HG02763 (cell line): ENCODE data around the gene ATP5PB.
A peak's percentile ranks its signal among the peaks of the same experiment; 100 is the strongest.

ENCODE experiments used
- ATAC-seq: cut with Tn5 transposase; IDR thresholded peaks from one replicate; pipeline ENCODE4 v1.9.1; 2021; ENCODE audit warnings: mild to moderate bottlenecking, moderate library complexity; ENCODE audit not compliant: unreplicated experiment

ATP5PB gene

DNA sequence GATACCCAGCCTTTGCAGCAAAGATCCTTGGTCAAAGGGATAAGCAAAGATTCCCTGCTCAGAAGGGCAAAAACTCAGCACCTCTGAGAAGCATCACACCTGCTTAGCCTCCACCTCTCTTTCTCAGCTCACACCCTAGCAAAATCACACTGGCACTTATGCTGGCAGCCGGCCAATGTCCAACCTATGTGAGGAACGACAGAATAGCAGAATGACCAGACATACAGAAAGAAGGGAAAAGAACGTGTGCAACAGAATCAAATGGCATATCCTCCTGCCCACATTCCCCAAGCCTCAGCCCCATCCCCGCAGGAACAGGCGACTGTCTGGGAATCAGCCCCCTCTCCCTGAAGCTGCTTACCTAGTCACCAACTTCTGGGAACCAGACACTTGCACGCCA is 54.8 kb downstream of the ATP5PB start:
- no peak for ATAC-seq

DNA sequence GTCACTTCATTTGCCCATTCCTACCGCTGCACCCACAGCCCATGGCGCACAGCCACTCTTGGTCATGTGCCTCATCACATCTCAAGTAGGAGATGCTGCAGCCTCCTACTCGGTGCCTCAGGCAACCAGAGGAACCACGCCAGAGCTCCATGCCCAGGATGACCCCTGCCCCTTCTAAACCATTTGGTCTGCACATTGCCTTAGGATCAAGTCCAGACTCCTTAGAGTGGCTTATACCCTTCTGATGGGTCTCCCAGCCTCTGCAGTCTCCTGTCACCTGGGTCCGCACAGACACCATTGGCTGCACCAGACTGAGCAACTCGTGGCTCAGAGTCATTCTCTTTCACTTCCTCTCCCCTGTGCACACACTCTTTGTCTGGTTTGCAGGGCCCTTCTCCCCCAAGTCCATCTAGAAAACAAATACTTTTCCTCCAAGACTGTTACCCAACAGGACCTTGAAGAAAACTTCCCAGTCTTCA is 56.4 kb downstream of the ATP5PB start:
- peak; percentile 68 for ATAC-seq

DNA sequence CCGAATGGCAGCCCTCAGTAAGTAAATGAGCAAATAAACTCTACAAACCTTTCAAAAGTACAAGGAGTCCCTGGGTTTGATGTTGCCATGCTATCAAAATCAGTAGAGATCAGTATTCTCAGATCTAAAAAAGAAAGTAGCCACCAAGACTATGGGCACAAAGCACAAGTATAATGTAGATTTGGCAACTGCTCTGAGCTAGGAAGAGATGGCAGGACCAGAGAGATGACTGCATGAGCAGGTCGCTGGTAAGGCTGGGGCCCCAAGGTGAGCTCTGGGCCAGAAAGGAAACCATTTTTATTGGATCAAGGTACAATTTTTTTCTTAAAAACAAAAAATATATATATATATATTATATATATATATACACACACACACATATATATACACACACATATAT is 57.3 kb downstream of the ATP5PB start:
- ATAC-seq, result no peak

DNA sequence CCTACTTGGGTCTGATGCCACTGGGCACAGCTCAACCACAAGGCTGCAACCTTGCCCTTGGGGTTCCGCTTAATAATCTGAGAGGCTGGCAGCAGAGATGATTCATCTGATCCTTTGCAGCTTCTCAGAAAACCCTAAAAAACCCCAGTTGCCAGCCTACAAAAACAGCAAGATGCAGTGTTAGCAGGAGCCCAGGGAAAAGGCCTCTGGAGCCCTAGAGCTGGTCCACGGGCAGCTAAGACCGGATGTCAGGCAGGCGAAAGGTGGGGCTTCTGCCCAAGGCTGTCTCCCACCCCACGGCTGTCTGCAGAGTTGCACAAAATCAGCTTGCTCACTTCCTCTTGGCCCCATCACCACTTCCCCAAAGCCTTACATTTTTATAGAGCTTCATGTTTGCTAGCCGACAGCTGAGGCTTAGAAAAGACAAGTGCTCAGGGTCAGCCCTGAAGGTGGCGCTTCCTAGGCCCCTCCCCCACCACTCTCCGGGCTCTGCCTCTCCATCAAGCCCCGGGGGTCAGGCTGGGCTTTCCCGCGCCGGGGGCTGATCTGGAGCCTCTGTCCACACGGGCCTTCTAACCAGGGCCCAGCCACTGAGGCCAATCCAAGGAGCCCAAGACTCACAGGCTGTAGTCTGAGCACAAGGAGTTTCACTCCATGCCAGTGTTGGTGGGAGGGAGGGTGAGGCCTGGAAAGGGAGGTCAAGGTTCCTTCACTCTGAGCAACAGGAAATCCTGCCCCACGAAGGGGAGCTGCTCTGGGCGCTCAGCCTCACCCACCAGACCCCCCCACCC is 58.3 kb downstream of the ATP5PB start:
- ATAC-seq, result peak; percentile 36

DNA sequence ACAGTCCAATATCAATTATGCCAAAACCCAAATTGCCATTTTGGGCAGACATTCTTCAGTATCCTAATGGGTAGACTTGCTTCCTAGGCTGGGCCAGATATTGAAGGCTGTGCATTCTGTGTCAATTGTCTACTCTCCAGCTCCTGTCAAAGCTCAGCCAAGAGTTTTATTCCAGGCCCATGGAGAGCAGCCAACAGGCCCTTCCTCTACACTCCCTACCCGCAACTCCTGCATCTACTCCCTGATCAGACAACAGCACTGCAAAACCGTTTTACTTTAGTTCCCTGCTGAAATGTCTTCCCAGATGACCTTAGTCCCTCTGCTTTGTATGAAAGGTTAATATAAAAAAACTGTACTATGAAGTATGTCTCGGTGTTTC is 60.7 kb downstream of the ATP5PB start:
- no peak for ATAC-seq

DNA sequence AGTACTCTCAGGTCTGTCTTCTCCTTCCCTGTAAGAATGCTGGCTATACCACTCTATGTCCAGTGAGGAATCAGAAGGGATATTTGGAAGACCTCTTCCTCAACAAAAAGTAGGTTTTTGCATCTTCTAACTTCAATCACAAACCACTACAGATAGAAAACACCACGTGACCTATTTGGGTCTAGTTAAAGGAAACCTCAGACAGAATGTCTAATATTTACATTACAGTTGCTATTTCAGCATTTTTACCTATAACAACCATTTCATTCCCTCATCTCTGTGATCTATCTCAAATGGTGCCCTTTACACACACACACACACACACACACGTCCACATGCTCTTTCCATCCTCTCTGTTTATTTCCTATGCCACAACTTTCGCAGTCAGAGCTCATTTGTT is 62.1 kb downstream of the ATP5PB start:
- no peak for ATAC-seq
